NCI-H446 (cell line): ENCODE data around the gene KCNJ6.
A peak's percentile ranks its signal among the peaks of the same experiment; 100 is the strongest.

Source experiments
- DNase-seq, 2 experiments: peaks; one replicate each; lab custom pipeline; 2025; lab: John Stamatoyannopoulos, UW

Gene KCNJ6

GRCh38 chr21:37566790-37567615, 349.3 kb downstream of the KCNJ6 start:
- no peak for DNase-seq

- no peak for DNase-seq
Observed at GRCh38 chr21:37565530-37566223, 350.6 kb downstream of the KCNJ6 start.

DNA sequence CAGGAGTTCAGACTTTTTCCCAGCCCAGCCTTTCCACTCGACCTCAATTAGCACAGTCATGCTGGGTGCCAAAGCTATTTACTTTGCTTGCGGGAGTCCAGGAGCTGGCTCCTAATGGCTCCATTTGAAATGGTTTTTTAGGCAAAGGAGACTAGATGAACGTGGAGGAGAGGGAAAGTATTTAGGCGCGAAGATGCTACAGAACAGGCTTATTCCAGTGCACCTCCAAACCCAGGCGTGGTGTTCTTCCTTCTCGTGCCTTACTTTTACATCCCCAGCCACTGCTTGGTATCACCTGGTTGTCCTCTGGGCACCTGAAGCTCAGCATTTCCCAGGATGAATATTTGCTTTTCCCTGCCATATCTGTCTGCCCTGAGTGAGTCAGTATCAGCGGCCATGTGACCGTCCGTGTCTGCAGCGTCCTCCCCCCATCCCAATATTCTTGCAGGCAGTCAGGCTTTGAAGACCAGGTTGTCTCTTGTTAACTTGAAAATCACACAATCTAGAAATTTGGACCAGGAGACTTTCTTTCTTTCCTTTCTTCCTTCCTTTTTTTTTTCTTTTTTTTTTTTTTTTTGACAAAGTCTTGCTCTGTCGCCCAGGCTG, 351.2 kb downstream of the KCNJ6 start:
- DNase-seq: no peak

- DNase-seq: peak; percentile 70 to 89
Observed at GRCh38 chr21:37564341-37564923, 351.8 kb downstream of the KCNJ6 start.

DNA sequence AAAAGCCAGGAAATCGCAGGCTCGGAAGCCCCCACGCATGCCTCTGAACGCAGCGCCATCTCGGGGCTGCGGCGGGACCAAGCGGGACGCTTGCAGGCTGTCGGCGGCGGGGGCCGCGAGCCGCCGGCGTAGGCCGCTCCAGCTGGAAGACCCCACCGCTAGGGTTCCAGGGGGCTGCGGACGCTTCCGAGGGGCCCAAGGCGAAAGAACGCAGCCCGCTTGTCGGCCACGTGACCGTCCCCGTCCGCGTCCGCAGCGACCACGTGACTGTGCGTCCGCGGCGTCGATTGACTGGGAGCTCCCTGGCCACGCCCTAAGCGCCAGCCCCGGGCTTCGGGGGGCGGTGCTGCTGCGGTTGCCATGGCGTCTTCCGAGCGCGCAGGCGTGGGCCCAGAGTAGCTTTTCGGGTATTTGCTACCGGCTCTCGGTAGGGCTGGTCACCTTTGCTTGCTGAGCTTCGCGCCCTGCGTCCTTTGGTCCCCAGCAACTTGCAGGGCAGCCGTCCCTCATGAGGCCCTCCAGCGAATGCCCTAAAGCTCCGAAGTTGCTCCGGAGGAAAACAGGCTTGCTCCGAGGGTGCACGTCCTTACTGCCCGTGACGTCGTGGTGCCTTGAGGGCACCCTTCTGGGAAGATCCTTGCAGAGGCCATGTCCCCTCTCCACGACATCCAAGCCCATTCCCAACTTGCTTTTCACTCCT, 352.5 kb downstream of the KCNJ6 start:
- peak; percentile 90 to 97 for DNase-seq

DNA sequence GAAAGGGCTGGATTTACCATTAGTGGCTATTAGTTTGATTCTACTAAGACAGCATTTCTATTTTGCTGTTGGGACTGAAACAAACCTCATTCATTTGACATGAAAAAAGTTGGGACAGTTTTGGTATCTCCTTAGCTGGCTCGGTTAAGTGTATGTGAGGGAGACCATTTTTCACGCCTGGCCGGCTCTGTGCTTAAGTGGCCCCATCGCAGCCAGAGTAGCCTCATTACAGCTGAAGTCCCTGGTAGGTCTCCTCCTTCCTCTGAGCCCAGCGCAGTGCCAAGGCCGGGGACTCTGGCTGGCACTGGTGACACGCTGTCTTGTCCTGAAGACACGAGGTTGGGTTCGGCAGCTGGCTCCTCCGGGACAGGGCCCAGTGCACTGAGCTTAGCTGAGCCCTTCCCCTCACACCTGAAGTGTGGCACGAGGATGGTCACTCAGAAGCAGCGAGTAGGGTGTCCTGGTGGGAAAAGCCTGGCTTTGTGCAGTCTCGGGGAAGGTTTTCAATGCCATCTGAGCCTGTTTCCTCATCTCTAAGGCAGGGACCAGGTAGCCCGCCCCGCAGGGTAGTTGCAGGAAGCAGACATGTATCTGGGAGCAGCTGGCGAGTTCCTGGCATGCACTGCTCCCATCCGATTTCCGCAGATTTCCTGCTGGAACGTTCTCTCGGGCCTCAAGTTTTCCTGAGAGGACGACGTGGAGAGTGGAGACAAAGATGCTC, 353.2 kb downstream of the KCNJ6 start:
- DNase-seq: no peak

DNA sequence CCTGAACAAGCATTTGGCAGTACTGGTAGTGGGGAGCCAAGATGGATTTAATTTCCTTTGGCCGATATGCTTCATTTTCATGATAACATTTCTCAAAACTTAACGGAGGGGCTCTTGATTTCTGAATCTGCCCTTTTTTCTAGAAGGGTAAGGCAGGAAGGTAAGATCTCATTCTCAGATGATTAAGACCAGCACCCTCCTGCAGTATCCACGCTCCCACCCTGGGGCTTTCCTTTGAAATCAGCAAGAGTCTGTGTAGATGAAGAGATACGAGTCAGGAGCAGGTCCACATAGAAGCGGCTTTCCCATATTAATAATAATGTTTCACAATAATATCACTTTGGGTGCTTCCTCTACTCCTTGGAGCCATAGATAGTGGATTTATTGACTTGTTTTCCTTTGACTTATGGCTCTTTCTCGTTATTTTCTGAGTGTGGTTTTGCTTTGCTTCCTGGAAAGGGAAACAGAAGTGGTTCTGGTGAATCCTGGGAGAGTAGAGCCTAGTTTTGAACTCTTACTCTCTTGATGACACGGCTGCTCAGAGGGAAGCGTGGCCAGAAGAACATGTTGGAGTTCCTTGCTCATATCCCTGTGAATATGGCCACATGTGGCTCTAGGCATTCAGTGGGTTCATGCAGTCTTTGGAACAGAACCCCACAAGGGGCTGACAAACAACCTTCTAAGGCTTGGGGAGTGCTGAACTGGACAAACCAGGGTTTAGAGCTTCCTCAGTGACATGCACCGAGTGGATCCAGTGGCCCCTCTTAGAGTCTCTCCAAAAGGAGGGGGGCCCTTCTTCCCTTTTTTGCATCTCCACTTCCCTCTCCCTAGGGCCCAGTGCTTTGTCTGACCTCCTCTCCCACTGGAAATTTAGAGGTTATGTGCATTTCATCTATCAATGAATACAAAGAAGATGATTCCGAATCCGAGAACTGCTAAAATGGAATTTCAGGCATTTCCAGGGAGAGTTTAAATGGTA, 354.0 kb downstream of the KCNJ6 start:
- DNase-seq: no peak

- DNase-seq: no peak
Observed at GRCh38 chr21:37561506-37561905, 354.8 kb downstream of the KCNJ6 start.

GRCh38 chr21:37560385-37560784, 355.9 kb downstream of the KCNJ6 start:
- no peak for DNase-seq

GRCh38 chr21:37558676-37559211, 357.5 kb downstream of the KCNJ6 start:
- no peak for DNase-seq
